Vagina (tissue), 2 donors: ENCODE results near the gene TTC39C.

Experiments
- CTCF ChIP-seq, 3 experiments: fragments of 450-650 bp in 2 of 3; fragments of 200-600 bp in 1 of 3; sonication (generic) in 1 of 3; IDR thresholded peaks; one replicate each; pipeline ENCODE4 v1.5.1; 2017 to 2019; ENCODE audit warnings: antibody characterized with exemption in 3 of 3, mild to moderate bottlenecking in 2 of 3, moderate library complexity in 2 of 3
- POLR2A ChIP-seq, 2 donors: fragments of 450-650 bp; IDR thresholded peaks; one replicate each; pipeline ENCODE4 v1.6.1; 2017; ENCODE audit warnings: antibody characterized with exemption in 2 of 2, mild to moderate bottlenecking in 2 of 2, moderate library complexity in 2 of 2
- POLR2AphosphoS5 ChIP-seq, 2 donors: sonication (generic); formaldehyde crosslinking; IDR thresholded peaks; one replicate each; pipeline ENCODE4 v1.9.0; 2017; ENCODE audit warnings: antibody characterized with exemption in 2 of 2, mild to moderate bottlenecking in 2 of 2, low read depth in 1 of 2; ENCODE audit not compliant: insufficient read depth in 1 of 2

DNA sequence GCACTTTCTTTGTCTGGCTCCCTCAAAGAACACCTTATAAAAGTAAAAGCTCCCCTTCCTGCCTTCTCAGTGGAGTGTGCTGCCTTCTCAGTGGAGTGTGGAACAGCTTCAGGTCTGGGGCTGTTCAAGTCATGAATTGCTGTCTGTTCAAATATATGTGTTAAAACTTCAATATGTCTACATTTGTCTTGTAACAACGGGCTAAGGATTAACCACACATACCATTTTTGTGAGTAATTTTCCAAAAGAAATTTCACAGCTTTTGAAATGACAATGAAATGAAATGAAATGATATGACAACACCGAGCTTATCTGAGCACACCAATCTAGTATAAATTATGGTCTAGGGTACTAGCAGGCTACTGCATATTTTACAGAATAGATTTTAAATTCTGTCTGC, 167.3 kb downstream of the TTC39C start:
- no peak for TF ChIP-seq CTCF (IDR thresholded peaks at IDR 0.05)
- no peak for TF ChIP-seq POLR2AphosphoS5 (IDR thresholded peaks at IDR 0.05; ENCODE audit: insufficient read depth in 1 of 2, low read depth in 1 of 2)
- no peak for TF ChIP-seq POLR2A (IDR thresholded peaks at IDR 0.05)
